Erythroblast (primary cell): Measurements from ENCODE around the gene RIC1.
"Not testable (repeated sequence)": the region's sequence is repeated elsewhere in the genome, so short reads cannot be mapped to it uniquely, and the experiment has no call there.

Source experiments
- DNase-seq, 2 experiments: peaks; one replicate each; lab custom pipeline; 2025; lab: John Stamatoyannopoulos, UW
- GATA1 ChIP-seq: IDR thresholded peaks from 2 replicates; pipeline ENCODE4 v1.6.1; 2011; ENCODE audit warnings: low read depth, mild to moderate bottlenecking, control low read depth, low read length, moderate library complexity
- POLR2A ChIP-seq: IDR thresholded peaks from 2 replicates; pipeline ENCODE4 v1.6.1; 2011; ENCODE audit warnings: mild to moderate bottlenecking, low read length

Gene RIC1

GRCh38 chr9:5629312-5630080, 589 bp downstream of the RIC1 start:
- DNase-seq, result peak; percentile 74 to 81

DNA sequence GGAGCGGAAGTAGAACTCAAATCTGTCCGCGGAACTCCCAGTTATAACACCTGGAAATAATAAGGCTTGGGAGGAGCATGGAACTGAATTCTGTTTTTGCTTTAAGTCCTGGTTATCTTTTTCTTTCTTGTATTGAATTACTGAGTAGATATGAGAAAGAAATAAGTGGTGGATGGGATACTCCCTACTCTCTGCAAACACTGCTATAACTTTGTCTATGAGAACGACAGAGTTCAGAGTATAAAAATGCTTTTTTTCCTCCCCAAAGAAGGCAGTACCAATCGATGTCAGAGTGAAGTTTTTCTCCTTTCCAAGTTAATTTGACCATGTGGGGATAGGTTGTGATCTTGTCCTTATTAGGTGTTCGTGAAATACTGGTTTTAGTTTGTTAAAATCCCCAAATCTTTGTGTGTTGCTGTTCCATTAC, 1.2 kb downstream of the RIC1 start:
- peak; percentile 61 to 64 for DNase-seq
- TF ChIP-seq POLR2A, result peak; percentile 18
- TF ChIP-seq GATA1, result no peak

More at GRCh38 chr9:5629312-5630080, 589 bp downstream of the RIC1 start:
- TF ChIP-seq POLR2A (peak; percentile 28), GATA1 (no peak)

DNA sequence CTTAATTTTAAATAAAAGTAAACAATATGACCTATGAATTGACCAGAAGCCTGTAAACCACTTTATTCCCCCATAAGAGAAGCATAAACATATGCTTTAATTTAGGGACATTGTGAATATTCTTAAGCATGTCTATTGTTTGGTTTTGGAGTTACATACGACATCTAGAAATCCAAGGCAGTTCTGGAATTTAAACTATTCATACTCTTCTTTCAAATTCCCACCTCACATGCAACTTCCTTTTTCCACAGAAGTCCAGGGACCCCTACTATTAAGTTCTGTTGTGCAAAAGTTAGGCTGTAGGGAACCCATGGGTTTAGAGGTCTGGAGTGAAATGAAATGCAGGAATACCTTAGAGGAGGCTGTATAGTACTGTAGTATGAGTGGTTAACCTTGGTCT, 2.1 kb downstream of the RIC1 start:
- TF ChIP-seq GATA1, result no peak
- TF ChIP-seq POLR2A, result no peak
- peak in 1 of 2 experiments; percentile 24 for DNase-seq

GRCh38 chr9:5632540-5632939, 3.6 kb downstream of the RIC1 start:
- TF ChIP-seq GATA1 (no peak), POLR2A (no peak)
- peak in 1 of 2 experiments; percentile 33 for DNase-seq

GRCh38 chr9:5633243-5633642, 4.3 kb downstream of the RIC1 start:
- DNase-seq, result peak; percentile 74 to 75
- TF ChIP-seq GATA1, result no peak
- TF ChIP-seq POLR2A, result no peak

- TF ChIP-seq GATA1 (no peak), POLR2A (no peak)
- DNase-seq, result no peak
Observed at GRCh38 chr9:5635390-5635789, 6.5 kb downstream of the RIC1 start.

GRCh38 chr9:5639816-5640215, 10.9 kb downstream of the RIC1 start:
- DNase-seq, result no peak
- TF ChIP-seq GATA1 (no peak), POLR2A (no peak)

DNA sequence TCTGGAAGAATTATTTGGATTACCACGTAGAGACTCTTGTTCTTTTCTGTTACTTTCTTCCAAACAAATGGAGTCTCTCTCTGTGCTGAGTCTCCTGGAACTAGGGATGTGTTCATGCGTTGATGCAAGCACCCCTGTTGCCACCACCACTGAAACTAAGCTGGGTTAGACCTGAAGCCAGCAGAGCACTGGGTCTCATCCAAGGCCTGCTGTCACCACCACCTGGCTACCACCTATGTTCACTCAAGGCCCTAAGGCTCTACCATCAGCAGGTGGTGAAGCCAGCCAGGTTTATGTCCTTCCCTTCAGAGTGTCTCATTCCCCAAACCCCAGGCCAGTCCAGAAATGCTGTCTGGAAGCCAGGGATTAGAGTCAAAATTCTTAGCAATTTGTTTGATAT, 13.3 kb downstream of the RIC1 start:
- no peak for TF ChIP-seq POLR2A
- no peak for TF ChIP-seq GATA1
- no peak for DNase-seq

GRCh38 chr9:5643005-5643624, 14.2 kb downstream of the RIC1 start:
- TF ChIP-seq POLR2A (no peak), GATA1 (no peak)
- DNase-seq, result no peak

DNA sequence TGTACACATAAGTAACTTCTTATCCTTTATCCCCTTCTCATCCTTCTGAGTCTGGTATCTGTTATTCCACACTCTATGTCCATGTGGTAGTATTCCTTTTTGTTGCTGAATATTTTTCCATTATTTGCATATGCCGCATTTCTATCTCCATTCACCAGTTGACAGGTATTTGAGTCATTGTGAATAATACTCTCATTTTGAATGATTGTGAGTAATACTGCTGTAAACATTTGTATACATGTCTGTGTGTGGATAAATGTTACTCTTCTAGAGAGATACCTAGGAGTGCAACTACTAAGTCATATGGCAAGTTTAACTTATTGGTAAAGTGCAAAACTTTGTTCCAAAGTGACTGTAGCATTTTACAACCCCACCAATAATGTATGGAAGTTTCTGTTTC, 15.6 kb downstream of the RIC1 start:
- no peak for DNase-seq

DNA sequence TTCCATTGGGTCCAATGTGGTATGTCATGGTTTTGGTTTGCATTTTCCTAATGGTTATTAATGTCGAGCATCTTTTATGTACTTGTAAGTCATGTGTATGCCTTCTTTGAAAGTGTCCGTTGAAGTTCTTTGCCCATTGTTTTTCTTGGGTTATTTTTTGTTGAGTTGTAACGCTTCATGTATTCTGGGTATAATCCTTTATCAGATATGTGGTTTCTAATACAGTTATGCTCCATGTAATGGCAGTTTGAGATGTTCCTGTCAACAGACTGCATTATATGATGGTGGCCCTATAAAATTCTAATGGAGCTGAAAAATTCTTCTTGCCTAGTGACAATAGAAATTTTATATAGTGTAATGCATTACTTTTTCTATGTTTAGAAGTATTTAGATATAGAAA, 17.2 kb downstream of the RIC1 start:
- TF ChIP-seq GATA1 (no peak), POLR2A (no peak)

More for the DNA sequence above, 15.6 kb downstream of the RIC1 start:
- TF ChIP-seq POLR2A, result no peak
- TF ChIP-seq GATA1, result no peak

GRCh38 chr9:5650356-5651105, 21.6 kb downstream of the RIC1 start:
- TF ChIP-seq POLR2A, result no peak
- TF ChIP-seq GATA1, result no peak
- DNase-seq, result no peak

More for the DNA sequence above, 17.2 kb downstream of the RIC1 start:
- DNase-seq, result peak in 1 of 2 experiments; percentile 3

- TF ChIP-seq POLR2A, result no peak
- no peak for TF ChIP-seq GATA1
- no peak for DNase-seq
Observed at GRCh38 chr9:5651246-5651645, 22.3 kb downstream of the RIC1 start.

- TF ChIP-seq GATA1, result no peak
- TF ChIP-seq POLR2A, result no peak
- peak; percentile 24 to 41 for DNase-seq
Observed at GRCh38 chr9:5652821-5653220, 23.9 kb downstream of the RIC1 start.

DNA sequence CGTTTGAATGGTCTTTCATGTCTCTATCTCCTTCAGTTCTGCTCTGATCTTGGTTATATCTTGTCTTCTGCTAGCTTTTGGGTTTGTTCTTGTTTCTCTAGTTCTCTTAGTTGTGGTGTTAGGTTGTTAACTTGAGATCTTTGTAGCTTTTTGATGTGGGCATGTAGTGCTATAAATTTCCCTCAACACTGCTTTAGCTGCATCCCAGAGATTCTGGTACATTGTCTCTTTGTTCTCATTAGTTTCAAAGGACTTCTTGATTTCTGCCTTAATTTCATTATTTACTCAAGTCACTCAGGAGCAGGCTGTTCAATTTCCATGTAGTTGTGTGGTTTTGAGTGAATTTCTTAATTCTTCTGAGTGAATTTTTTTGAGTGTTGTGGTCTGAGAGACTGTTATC, 33.9 kb downstream of the RIC1 start:
- not testable (repeated sequence) for DNase-seq
